Measurements from ENCODE around the gene SHROOM2.
"Not testable (repeated sequence)": the region's sequence is repeated elsewhere in the genome, so short reads cannot be mapped to it uniquely, and the experiment has no call there.

Gene SHROOM2

GRCh38 chrX:9835585-9836210, 49.5 kb downstream of the SHROOM2 start:
- no peak for DNase-seq (ENCODE audit: low spot score)

- DNase-seq (ENCODE audit: low spot score): no peak
Measured at GRCh38 chrX:9842541-9842940, 56.3 kb downstream of the SHROOM2 start.

- DNase-seq (ENCODE audit: low spot score): no peak
Measured at GRCh38 chrX:9844936-9845577, 58.8 kb downstream of the SHROOM2 start.

GRCh38 chrX:9845578-9845952, 59.3 kb downstream of the SHROOM2 start:
- DNase-seq (ENCODE audit: low spot score): no peak

- no peak for DNase-seq (ENCODE audit: low spot score)
Measured at GRCh38 chrX:9846631-9847030, 60.4 kb downstream of the SHROOM2 start.

- no peak for DNase-seq (ENCODE audit: low spot score)
Measured at GRCh38 chrX:9847071-9847470, 60.8 kb downstream of the SHROOM2 start.

GRCh38 chrX:9848718-9849479, 62.7 kb downstream of the SHROOM2 start:
- no peak for DNase-seq (ENCODE audit: low spot score)

- no peak for DNase-seq (ENCODE audit: low spot score)
Measured at GRCh38 chrX:9851890-9852289, 65.7 kb downstream of the SHROOM2 start.

- DNase-seq (ENCODE audit: low spot score): no peak
Measured at GRCh38 chrX:9853307-9853706, 67.1 kb downstream of the SHROOM2 start.

- DNase-seq (ENCODE audit: low spot score): no peak
Measured at GRCh38 chrX:9855561-9856283, 69.5 kb downstream of the SHROOM2 start.

- DNase-seq (ENCODE audit: low spot score): no peak
Measured at GRCh38 chrX:9856588-9856987, 70.4 kb downstream of the SHROOM2 start.

- no peak for DNase-seq (ENCODE audit: low spot score)
Measured at GRCh38 chrX:9857575-9858474, 71.6 kb downstream of the SHROOM2 start.

- DNase-seq (ENCODE audit: low spot score): not testable (repeated sequence)
Measured at GRCh38 chrX:9858684-9859083, 72.5 kb downstream of the SHROOM2 start.

- DNase-seq (ENCODE audit: low spot score): peak; percentile 27
Measured at GRCh38 chrX:9859711-9860555, 73.7 kb downstream of the SHROOM2 start.

GRCh38 chrX:9860826-9861225, 74.6 kb downstream of the SHROOM2 start:
- no peak for DNase-seq (ENCODE audit: low spot score)

- DNase-seq (ENCODE audit: low spot score): no peak
Measured at GRCh38 chrX:9861711-9862110, 75.5 kb downstream of the SHROOM2 start.

- DNase-seq (ENCODE audit: low spot score): no peak
Measured at GRCh38 chrX:9862525-9862924, 76.3 kb downstream of the SHROOM2 start.

GRCh38 chrX:9862953-9863352, 76.7 kb downstream of the SHROOM2 start:
- no peak for DNase-seq (ENCODE audit: low spot score)

GRCh38 chrX:9864011-9864410, 77.8 kb downstream of the SHROOM2 start:
- no peak for DNase-seq (ENCODE audit: low spot score)

- no peak for DNase-seq (ENCODE audit: low spot score)
Measured at GRCh38 chrX:9865804-9866472, 79.7 kb downstream of the SHROOM2 start.

All from GM03348 (cell line).